Breast epithelium (tissue), 4 donors: ENCODE data around the gene TMEM14B. TPM values are rescaled to one million over a fixed set of nuclear protein-coding genes. Genes with fewer than 3 reads are reported as not detected.

Experiments
- DNase-seq, 2 donors: peaks; one replicate each; pipeline ENCODE4 v3.0.0-alpha.2; 2019; ENCODE audit warnings: low spot score in 2 of 2
- H3K27ac ChIP-seq, 2 donors: fragments of 200-600 bp; sonication (generic) in 1 of 2; one replicate each; pipeline ENCODE4 v1.5.1; 2016 to 2019; ENCODE audit warnings: mild to moderate bottlenecking in 1 of 2
- H3K27me3 ChIP-seq, 2 donors: fragments of 200-600 bp; sonication (generic) in 1 of 2; one replicate each; pipeline versions ENCODE4 v1.5.1 to v1.6.0; 2017 to 2019; ENCODE audit warnings: control low read depth in 1 of 2, mild to moderate bottlenecking in 1 of 2
- H3K36me3 ChIP-seq: fragments of 200-600 bp; one replicate; pipeline ENCODE4 v1.5.1; 2019
- H3K4me1 ChIP-seq, 2 donors: fragments of 200-600 bp; sonication (generic); one replicate each; pipeline ENCODE4 v1.5.1; 2016 to 2019; ENCODE audit warnings: control low read depth in 1 of 2
- H3K4me3 ChIP-seq, 3 donors: fragments of 200-600 bp; sonication (generic); 1 replicate in 2 of 3; 2 replicates in 1 of 3; pipeline ENCODE4 v1.5.1; 2016 to 2019; ENCODE audit warnings: mild to moderate bottlenecking in 3 of 3, moderate library complexity in 2 of 3
- H3K9me3 ChIP-seq, 2 donors: fragments of 200-600 bp; sonication (generic) in 1 of 2; one replicate each; pipeline ENCODE4 v1.5.1; 2016 to 2019; ENCODE audit warnings: control low read depth in 1 of 2
- POLR2A ChIP-seq: fragments of 450-650 bp; IDR thresholded peaks from one replicate; pipeline ENCODE4 v1.6.1; 2016; ENCODE audit warnings: antibody characterized with exemption, mild to moderate bottlenecking, moderate library complexity
- POLR2AphosphoS5 ChIP-seq, 3 donors: sonication (generic); formaldehyde crosslinking; IDR thresholded peaks; one replicate each; pipeline ENCODE4 v1.6.1; 2017; ENCODE audit warnings: antibody characterized with exemption in 3 of 3
- intact Hi-C: fragments of 100-400 bp; cut with DNase I; formaldehyde crosslinking; loops from one replicate; pipeline ENCODE4 v1.15.1; 2023; ENCODE audit warnings: low total_unique reads
- total RNA-seq, 3 donors: library from RNA; depleted of rRNA; stranded (reverse); fragments of >200 nt; gene quantifications; one replicate each; pipeline ENCODE4 v1.1.0, GENCODE V29; 2016
- TF ChIP-seq, protein P1 (sequence below), 3 donors: fragments of 450-650 bp; IDR thresholded peaks; one replicate each; pipeline ENCODE4 v1.5.1; 2016 to 2017; ENCODE audit warnings: antibody characterized with exemption in 3 of 3, mild to moderate bottlenecking in 3 of 3, moderate library complexity in 3 of 3

TMEM14B gene
- total RNA-seq, 3 donors from 2014 or later, result 65.7 to 102 (median 76.4) TPM

GRCh38 chr6:10800810-10801209 is 53.2 kb downstream of the TMEM14B start:
- no peak for DNase-seq
- Histone ChIP-seq H3K4me3 (no peak overlapping the region), H3K27me3 (no peaks in the 10 kb centered on the region), H3K27ac (no peak overlapping the region), H3K36me3 (no peaks in the 10 kb centered on the region), H3K4me1 (no peaks in the 10 kb centered on the region), H3K9me3 (no peaks in the 10 kb centered on the region)
- intact Hi-C loops, result no loop called here
- TF ChIP-seq POLR2AphosphoS5 (IDR thresholded peaks at IDR 0.05), result no peak
- TF ChIP-seq POLR2A, result no peak
- TF ChIP-seq, protein P1, sequence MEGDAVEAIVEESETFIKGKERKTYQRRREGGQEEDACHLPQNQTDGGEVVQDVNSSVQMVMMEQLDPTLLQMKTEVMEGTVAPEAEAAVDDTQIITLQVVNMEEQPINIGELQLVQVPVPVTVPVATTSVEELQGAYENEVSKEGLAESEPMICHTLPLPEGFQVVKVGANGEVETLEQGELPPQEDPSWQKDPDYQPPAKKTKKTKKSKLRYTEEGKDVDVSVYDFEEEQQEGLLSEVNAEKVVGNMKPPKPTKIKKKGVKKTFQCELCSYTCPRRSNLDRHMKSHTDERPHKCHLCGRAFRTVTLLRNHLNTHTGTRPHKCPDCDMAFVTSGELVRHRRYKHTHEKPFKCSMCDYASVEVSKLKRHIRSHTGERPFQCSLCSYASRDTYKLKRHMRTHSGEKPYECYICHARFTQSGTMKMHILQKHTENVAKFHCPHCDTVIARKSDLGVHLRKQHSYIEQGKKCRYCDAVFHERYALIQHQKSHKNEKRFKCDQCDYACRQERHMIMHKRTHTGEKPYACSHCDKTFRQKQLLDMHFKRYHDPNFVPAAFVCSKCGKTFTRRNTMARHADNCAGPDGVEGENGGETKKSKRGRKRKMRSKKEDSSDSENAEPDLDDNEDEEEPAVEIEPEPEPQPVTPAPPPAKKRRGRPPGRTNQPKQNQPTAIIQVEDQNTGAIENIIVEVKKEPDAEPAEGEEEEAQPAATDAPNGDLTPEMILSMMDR (IDR thresholded peaks at IDR 0.05), result no peak

GRCh38 chr6:10801224-10801848 is 53.7 kb downstream of the TMEM14B start:
- peak; percentile 33 to 53 for DNase-seq
- H3K4me1 ChIP-seq, result no peaks in the 10 kb centered on the region
- H3K4me3 ChIP-seq, result no peak overlapping the region
- TF ChIP-seq, protein P1 (IDR thresholded peaks at IDR 0.05), result peak; percentile 62 to 88 (median 84)
- TF ChIP-seq POLR2AphosphoS5 (IDR thresholded peaks at IDR 0.05), result no peak
- no peak for TF ChIP-seq POLR2A
- no peaks in the 10 kb centered on the region for H3K27me3 ChIP-seq
- no peaks in the 10 kb centered on the region for H3K36me3 ChIP-seq
- H3K27ac ChIP-seq, result no peak overlapping the region
- no peaks in the 10 kb centered on the region for H3K9me3 ChIP-seq
- intact Hi-C loops, result no loop called here

Other genes starting within 250 kb of the TMEM14B start
- gene GCNT2, start 226.5 kb upstream of the TMEM14B start, total RNA-seq, result 10 to 100 TPM in 2 of 3 donors, 1 to 10 TPM in 1; 1.4 to 22.0 (median 13.4) TPM
- 1 to 10 TPM in 1 of 3 donors, not detected in 2; 1.3 TPM for gene C6orf52, start 53.2 kb upstream of the TMEM14B start, total RNA-seq
- 10 to 100 TPM; 10.4 to 16.4 (median 15.7) TPM for gene PAK1IP1, start 52.8 kb upstream of the TMEM14B start, total RNA-seq
- 100 to 1,000 TPM; 124 to 159 (median 134) TPM for gene TMEM14C, start 24.7 kb upstream of the TMEM14B start, total RNA-seq
- gene MAK, start 90.7 kb downstream of the TMEM14B start, total RNA-seq, result under 1 TPM; 0.16 to 0.98 (median 0.59) TPM
- not detected for gene GCM2, start 134.2 kb downstream of the TMEM14B start, total RNA-seq
- 1 to 10 TPM; 1.8 to 2.2 (median 2.0) TPM for gene SYCP2L, start 139.2 kb downstream of the TMEM14B start, total RNA-seq